ENCODE results near the gene ATOH8.

- TF ChIP-seq CTCF (IDR thresholded peaks at IDR 0.05; ENCODE audit: insufficient read depth, low read depth, low read length), result peak; percentile 35
- TF ChIP-seq EZH2 (IDR thresholded peaks at IDR 0.05; ENCODE audit: insufficient read depth, low read length), result no peak
These were observed 18.4 kb downstream of the ATOH8 start for GRCh38 chr2:85772019-85772745.
